Putamen (tissue), 1 donor: Measurements from ENCODE around the gene RHOF.
"Not testable (repeated sequence)": the region's sequence is repeated elsewhere in the genome, so short reads cannot be mapped to it uniquely, and the experiment has no call there.

Experiments
- DNase-seq: peaks from one replicate; pipeline ENCODE4 v3.0.0-alpha.2; 2016; ENCODE audit warnings: low spot score

The RHOF gene

DNA sequence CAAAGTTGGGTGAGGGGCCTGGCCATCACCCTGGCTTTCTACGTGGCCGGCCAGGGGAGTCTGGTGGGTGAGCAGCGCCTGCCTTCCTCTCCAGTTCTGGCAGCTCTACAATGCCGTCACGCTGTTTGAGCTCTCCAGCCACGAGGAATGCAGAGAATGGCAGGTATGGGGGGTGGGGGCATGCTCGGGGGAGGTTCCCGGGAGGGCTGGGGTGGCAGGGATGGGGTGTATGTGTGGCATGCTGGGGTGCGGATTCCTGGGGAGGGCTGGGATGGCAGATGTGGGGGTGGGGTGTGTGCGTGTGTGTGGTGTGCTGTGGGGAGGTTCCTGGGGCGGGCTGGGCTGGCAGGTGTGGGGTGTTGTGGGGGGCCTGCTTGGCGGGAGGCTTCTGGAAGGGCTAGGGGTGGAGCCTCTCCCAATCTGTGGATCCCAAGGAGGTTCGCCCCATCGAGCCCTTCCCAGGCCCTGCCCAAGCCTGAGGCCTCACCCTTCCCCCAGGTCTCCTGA lies 18.5 kb downstream of the RHOF start:
- peak; percentile 58 for DNase-seq

DNA sequence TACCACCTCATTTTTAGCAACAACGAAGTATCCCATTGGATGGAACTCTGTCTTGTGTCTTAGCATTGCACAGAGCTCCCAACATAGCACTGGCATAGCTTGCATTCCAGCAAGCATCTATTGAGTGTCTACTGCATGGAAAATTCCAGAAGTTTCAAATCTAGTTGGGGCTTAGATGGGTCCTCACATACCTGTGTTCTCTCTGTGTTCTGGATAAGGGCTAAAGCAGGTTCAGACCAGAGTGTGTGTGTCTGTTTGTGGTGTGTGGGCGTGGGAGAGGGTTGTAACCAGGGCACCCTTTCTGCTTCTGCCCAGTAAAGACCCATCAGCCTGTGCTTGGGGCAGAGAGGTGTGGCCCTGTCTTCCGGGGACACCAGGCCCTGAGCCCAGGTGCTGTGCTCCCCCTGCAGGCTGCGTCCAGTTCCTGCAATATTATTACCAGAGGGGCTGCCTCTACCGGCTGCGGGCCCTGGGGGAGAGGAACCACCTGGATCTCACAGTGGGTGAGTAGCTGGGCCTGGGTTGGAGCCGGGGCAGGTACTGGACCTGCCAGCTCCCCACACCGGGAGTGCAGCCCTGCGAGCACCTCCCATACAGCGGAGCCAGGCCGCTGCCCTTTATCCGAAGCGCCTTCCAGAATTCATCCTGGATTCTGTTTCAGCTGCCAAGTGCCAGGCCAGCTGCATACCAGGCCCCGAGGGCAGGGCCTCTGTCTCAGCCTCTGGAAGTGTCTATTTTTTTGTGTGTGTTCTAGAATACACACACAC lies 20.3 kb downstream of the RHOF start:
- DNase-seq = no peak

DNA sequence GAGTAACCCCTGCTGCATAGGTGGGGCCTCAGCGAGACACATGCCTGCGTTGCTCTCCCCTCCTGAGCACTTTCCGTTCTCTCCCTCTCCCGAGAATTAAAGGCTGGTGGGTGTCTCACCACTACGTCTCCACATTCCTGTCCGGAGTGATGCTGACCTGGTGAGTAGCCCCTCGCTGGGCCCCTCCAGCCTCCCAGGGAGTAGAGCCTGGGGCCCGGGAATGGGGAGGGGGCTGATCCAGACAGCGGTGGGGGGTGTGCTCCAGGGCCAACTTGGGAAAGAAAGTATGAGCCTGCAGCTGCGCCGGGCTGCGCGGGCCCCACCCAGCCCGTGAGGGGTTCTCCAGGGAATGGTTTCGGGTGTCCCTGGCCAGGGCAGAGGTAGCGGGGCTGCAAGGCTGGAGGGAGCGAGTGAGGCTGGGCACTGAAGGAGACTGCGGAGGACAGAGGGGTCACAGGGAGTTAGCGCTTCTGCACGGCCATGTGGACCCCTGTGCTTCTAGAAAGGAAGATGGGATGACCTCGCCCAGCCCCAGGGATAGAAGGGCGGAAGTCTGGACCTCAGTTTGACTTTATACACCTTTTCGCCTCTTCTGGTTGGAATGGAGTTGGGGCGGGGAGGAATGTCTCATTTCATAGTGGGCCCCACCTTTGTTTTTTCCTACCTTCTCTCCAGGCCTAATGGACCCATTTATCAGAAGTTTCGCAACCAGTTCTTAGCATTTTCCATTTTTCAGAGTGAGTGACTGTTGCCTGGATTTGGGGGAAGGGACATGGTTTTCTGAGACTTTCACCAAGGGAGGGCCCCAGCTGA lies 22.5 kb downstream of the RHOF start:
- no peak for DNase-seq

DNA sequence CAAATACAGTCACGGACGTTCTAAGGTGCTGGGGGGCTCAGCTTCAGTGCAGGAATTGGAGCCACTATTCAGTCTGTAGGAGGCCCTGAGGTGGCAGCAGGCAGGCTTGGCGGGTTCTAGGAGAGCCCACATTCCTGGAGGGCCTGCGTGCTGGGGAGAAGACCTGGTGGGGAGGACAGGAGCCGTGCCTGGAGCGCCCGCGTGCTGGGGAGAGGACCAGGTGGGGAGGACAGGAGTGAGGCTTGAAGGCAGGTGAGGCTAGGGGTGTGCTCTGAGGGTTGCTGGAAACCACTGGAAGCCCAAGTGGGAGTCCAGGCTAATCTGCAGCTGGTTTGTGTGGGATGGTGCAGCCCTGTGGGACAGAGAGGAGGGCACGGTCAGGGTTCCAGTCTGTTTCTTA lies 23.1 kb downstream of the RHOF start:
- no peak for DNase-seq

DNA sequence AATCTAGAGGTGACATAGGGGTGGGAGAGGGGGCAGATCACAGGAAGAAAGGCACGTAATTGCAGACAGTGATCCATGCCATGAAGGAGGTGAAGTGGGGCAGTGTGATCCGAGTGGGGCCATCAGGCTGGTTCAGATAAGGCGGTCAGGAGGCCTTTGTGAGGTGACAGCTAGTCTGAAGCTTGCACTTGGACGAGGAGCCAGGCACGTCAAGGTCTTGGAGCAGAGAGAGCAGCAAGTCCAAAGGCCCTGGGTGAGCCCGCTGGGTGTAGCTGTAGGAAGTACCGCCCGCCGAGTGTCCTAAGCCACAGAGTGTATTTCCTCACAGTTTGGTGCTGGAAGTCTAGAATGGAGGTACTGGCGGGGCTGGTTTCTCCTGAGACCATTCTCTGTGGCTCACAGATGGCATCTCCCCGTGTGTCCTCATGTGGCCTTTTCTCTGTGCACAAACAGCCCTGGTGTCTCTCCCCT lies 23.6 kb downstream of the RHOF start:
- no peak for DNase-seq

DNA sequence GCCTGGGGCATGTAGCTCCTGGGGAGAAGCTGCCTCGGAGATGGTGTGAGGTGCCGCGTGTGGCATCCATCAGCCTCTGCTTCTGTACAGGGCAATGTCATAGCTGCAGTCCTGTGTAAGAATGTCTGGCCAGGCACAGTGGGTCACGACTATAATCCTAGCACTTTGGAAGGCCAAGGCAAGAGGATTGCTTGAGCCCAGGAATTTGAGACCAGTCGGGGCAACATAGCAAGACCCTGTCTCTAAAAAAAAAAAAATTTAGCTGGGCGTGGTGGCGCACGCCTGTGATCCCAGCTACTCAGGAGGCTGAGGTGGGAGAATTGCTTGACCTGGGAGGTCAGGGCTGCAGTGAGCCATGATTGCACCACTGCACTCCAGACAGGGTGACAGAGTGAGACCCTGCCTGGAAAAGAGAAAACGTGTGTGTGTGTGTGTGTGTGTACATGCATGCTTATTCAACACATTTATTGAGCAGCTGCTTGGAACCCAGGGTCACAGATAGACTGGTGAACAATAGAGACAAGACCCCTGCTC lies 24.1 kb downstream of the RHOF start:
- DNase-seq = no peak

DNA sequence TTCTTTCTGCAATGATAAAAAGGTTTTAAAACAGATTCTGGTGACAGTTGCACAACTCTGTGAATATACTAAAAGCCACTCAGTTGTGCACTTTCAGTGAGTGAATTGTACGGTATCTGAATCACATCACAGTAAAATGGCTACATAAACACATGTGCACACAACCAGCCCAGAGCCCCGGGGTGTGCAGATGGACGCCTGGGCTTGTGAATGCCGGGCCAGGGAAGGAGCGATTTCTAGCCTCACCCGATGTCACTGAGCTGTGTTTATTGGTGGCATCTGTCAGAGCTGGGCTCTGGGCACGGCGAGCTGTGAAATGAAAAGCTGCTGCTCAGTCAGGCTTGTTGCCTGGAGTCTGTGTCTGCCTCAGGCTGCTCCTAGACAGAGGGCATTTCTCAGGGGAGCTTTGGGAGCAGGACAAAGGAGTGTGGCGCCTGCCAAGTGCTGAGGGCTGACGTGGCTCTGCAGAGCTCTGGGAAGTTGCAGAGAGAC lies 25.9 kb downstream of the RHOF start:
- peak; percentile 43 for DNase-seq

DNA sequence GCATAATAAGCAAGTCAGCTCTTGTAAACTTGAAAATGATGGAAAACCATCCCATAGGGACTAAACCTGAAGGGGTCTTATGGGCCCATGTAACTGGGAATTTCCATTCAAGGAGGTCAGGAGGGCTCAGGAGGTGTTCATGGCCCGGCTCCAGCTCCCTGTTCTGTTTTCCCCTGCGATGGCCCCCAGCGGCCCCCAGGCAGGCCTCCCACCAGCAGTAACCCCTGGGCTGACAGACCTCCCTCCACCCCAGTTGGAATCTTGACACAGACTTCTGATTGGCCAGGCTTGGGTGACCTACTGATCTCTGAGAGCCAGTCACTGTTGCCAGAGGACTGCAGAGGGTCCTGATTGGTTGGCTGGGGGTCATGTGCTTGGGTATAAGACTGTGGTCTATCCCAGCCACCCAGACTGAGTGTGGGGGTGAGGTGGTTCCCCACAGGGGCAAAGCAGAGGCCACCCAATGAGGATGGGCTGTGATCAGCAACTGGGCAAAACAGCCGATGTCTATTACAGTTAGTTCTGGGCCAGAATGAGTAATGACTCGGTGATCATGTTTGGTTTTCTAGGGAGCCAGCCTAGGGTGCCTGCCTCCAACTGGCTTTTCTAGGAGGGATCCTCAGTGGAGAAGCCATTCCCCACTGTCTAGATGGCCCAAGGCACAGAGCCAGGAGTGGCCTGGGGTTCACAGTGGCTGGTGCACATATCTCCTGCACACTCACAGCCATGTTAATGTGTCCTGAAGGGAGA lies 27.0 kb downstream of the RHOF start:
- no peak for DNase-seq

DNA sequence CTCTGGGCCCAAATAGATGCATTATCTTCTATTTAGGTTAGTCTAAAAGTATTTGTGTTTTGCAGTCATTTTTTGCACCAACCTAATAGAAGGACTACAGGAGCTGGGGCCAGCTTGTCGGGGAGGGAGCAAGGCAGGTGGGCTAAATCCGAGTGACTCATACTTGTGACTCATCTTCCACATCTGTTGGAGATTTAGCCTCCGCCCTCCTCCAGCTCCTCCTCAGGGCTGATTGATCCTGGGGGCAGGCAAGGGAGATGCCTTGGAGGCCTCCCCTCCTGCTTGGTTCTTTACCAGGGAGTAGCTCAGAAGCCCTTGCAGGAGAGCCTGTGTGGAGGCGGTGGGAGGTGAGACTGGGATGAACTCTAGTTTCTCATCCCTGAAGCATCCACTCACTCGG lies 27.9 kb downstream of the RHOF start:
- peak; percentile 68 for DNase-seq

DNA sequence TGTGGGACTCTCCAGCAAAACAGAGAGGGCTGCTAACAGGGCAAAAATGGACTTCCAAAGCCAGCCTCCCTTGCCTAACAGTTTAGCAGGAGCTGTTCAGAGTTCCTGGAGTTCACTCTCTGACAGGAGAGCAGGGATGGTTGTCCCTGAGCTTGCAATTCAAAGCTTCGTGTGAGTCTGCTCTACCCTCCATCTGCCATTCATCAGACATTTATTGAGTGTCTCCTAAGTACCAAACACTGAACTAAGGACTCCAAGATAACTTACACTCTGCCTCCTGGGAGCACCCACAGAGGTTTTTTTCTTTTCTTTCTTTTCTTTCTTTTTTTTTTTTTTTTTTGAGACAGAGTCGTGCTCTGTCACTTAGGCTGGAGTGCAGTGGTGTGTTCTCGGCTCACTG lies 28.7 kb downstream of the RHOF start:
- DNase-seq = no peak

DNA sequence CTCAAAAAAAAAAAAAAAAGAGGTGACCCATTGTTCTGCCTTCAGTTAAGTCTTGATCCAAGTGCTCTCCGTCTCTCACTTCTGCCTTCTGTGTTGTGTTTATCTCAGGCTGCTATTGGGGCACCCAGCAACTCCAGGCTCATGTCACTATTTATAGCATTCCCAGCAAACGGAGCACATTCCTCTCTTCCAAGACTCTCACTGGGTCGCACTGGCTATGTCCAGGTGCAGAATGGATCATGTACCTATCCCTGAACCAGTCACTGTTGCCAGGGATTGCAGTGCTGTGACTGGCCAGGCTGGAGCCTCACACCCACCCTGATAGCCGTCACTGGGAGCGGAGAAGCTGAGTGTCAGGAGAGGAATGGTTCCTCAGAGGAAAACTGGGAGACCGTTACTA lies 31.2 kb downstream of the RHOF start:
- no peak for DNase-seq

DNA sequence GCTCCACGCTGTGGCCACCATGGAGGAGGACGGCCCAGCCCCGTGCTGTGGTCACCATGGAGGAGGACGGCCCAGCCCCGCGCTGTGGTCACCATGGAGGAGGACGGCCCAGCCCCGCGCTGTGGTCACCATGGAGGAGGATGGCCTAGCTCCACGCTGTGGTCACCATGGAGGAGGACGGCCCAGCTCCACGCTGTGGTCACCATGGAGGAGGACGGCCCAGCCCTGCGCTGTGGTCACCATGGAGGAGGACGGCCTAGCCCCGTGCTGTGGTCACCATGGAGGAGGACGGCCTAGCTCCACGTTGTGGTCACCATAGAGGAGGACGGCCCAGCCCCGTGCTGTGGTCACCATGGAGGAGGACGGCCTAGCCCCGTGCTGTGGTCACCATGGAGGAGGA lies 35.0 kb downstream of the RHOF start:
- DNase-seq = not testable (repeated sequence)

DNA sequence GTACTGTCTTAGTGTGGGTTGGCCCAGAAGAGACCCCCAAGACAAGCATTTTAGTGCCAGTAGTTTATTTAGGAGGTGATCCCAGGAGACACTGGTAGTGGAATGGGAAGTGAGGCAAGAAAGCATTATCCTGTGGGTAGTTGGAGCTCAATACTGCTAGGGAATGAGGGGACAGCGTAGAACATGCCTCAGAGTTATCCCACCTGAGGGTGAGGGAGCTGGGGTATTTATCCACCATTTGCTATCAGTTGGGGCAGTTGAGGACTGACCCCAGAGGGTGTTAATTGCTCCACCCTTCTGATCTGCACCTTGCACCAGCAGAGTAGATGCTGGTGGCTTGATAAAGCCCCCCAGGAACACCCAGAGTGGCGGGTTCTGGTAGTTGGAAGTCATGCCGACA lies 37.9 kb downstream of the RHOF start:
- no peak for DNase-seq

DNA sequence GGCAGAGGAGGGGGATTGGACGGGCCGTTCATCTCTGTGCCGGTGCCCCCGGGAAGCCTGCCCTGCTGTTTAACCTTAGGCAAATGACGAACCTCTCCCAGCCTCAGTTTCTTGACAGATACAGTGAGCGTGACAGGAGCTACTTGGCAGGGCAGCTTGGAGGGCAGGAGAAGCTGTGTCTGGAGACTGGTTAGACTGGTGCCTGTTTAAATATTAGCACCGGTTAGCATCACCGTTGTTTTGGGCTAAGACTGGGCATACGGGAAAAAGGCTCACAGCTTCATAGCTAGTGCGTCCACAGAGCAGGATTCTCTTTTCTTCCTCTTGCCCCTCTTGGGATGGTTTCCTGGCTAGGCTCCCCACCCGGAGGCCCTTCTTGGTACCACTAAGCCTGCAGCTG lies 38.7 kb downstream of the RHOF start:
- no peak for DNase-seq

DNA sequence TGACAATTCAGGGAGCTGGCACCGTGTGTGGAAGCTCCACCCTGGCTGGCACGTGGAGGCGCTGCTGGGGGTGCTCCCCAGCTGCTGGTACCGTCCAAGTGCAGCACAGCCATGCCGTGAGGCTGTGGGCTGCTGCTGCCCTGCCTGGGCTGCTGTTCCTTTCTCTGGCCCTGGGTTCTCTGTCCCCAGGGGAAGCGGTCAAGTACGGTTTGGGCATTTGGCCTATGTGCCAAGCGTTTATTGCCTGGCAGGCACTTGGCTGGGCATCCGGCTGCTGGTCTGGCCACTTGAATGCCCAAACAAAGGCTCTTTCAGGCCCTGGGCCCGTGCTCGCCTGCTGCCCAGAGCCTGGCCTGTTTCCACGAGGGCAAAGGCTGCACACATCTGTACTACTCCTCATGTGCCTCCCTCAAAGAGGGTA lies 39.6 kb downstream of the RHOF start:
- DNase-seq = peak; percentile 84

DNA sequence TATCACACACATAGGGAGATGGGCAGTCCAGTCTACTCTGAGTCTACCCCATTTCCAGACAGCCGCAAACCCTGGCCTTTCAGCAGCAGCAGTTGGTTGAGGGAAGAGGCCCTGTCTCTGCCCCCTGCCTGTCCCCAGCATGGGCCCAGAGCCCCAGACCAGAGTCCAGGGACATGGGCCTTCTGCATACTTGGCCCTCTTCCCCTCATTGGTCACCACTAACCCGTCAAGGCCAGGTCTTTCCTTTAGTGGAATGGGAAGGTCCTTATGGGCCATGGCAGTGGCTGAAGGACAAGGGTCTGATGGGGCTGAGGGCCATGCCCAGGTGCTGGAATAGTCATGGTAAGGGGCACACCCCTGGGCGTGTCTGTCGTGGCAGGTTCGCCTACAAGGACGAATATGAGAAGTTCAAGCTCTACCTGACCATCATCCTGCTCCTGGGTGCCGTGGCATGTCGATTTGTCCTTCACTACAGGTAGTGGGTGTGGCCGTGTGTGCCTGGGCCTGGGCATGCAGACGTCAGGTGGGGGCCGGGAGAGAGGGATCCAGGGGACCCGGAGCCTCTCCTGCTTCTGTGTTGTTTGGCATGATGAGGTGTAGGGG lies 41.6 kb downstream of the RHOF start:
- DNase-seq = no peak

DNA sequence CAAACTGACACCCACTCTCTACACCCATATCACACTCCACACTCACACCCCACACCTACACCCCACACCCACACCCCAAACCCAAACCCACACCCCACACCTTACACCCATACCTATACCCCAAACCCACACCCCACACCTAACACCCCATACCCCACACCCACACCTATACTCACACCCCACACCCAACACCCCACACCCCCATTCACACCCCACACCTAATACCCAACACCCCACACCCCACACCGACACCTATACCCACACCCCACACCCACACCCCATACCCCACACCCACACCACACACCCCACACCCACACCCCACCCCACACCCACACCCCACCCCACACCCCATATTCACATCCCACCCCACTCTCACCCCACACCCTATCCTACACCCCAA lies 42.5 kb downstream of the RHOF start:
- DNase-seq = no peak

DNA sequence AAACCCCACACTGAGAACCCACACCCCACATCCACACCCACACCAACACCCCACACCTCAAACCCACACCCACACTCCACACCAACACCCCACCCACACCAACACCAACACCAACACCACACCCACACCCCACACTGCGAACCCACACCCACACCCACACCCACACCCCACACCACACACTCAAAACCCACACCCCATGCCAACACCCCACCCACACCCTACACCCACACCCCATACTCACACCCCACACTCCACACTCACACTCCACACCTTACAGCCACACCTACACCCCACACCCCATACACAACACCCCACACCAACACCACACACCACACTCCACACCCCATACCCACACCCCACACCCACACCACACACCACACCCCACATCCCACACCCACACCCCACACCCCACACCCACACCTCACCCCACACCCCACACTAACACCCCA lies 43.0 kb downstream of the RHOF start:
- DNase-seq = no peak

DNA sequence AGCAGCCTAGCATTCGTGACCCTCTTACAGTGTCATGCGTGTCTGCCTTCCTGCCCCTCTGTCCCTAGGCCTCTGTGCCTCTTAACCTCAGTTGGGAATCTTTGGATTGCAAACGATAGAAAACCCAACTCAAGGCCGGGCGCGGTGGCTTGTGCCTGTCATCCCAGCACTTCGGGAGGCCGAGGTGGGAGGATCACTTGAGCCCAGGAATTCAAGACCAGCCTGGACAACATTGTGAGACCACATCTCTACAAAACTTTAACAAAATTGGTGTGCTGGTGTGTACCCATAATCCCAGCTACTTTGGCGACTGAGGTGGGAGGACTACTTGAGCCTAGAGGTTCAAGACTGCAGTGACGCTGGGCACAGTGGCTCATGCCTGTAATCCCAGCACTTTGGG lies 44.2 kb downstream of the RHOF start:
- DNase-seq = no peak

DNA sequence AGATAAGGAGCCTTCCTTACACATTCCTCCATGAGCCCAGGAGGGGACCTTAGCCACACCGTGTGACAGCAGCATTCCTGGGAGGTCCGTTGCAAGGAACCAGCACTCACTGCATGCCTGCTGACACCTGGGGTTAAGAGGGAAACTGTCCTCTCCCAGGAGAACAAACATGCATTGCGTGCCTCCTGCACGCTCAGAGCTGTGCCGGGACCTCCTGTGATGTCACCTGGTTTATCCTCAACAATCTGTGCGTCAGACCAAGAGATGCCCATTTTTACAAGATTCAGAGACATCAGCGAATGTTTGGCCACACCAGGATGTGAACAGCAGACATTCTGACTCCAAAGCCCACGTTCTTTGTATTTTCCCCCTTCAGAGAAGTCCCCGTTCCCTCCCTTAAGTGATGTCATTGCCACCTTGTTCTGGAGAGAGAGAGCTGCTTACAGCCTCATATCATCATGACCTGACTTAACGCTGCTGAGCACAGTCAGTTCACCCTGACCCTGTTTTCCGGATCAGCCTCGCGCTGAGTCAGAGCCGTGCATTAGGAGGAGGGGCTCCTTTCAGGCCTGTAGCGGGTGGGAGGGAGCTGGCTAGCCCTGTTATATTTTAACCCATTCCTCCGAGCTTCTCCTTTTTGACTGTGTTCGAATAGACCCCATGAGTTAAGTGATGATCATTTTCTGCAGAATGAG lies 44.8 kb downstream of the RHOF start:
- DNase-seq = peak; percentile 66

DNA sequence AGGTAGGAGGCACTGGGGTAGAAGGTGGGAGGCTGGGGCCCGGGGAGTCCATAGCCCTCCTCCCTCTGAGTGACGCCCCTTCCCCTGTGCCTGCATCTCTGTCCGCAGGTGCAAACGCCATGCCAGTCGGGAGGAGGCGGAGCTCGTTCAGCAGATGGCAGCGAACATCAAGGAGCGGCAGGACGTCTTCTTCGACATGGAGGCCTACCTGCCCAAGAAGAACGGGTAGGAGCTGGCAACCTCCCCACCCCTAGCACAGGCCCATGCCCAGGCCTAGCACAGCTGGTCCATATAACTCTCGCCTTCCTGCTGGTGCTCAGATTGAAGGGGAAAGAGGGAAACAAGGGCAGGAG lies 45.3 kb downstream of the RHOF start:
- no peak for DNase-seq
